GM12864 (cell line): ENCODE data around the gene NHSL2.

Source experiments
- DNase-seq: peaks from one replicate; pipeline ENCODE4 v3.0.0-alpha.2; 2011; ENCODE audit warnings: low read depth
- H3K4me3 ChIP-seq: 2 replicates; pipeline ENCODE4 v1.5.1; 2011; ENCODE audit warnings: mild to moderate bottlenecking, low read depth, low read length, control low read depth
- CTCF ChIP-seq: IDR thresholded peaks from 2 replicates; pipeline ENCODE4 v1.5.1; 2011; ENCODE audit warnings: low read depth, mild to moderate bottlenecking, moderate library complexity, low read length, control low read depth, inconsistent platforms; ENCODE audit errors: missing control alignments

Gene NHSL2

DNA sequence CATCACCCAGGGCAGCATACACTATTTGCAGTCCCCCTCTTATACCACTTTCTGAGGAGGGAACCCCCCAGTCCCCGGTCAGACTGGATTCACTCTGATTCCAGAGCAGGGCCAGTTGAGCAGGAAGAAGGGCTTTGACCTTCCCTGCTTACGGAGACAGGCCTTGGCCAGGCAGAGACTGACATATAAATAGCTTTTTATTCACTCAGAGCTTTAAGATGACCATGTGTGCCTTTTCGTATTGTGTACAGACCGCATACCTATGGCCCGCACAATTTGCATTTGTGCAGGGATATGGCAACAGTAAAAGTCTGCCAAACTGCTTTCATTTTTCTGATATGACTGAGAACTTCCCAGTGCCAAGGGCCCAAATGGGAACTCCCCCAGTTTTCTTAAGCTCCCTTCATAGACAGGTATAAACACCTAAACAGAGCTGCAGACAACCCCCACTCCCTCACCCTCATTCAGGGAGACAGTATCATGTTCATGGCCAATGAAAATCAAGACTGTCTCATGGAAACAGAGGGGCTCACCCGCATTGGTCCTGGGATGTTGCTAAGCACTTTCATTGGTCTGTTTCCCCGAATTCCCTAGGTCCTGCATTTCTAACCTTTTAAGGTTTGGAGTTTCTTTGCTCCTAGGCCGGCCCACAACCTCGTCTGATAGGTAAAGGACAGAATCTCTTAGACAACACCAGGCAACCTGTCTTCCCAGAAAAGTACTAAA, 135.1 kb downstream of the NHSL2 start:
- TF ChIP-seq CTCF = no peak
- DNase-seq = no peak
- no peak overlapping the region for H3K4me3 ChIP-seq

- H3K4me3 ChIP-seq = no peak overlapping the region
- no peak for DNase-seq
- TF ChIP-seq CTCF = no peak
These were observed 135.8 kb downstream of the NHSL2 start for GRCh38 chrX:72046447-72046846.

GRCh38 chrX:72048510-72049455, 138.1 kb downstream of the NHSL2 start:
- no peak overlapping the region for H3K4me3 ChIP-seq
- TF ChIP-seq CTCF = peak; percentile 18
- DNase-seq = no peak

DNA sequence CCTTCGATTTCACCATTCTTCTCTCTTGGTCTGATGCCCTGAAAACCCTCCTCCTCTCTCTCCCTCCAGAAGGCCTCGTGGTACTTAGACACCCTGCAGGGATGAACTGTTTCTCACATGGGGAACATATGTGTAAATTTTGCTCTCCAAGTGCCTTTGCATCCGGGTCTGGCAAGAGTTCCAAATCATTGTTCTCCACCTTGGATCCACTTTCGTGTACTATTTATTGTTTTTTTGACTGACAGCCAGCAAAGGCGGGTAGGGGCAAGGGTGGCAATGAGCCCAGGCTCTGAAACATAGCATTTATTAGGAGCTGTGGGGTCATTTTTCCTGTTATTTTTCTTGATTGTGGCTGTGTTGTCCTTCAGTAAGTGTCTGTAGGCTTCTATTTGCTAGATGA, 139.4 kb downstream of the NHSL2 start:
- TF ChIP-seq CTCF = no peak
- no peak for DNase-seq

GRCh38 chrX:72051589-72051988, 140.9 kb downstream of the NHSL2 start:
- no peak for DNase-seq
- H3K4me3 ChIP-seq = no peak overlapping the region
- no peak for TF ChIP-seq CTCF

More for the DNA sequence above, 139.4 kb downstream of the NHSL2 start:
- H3K4me3 ChIP-seq = no peak overlapping the region

GRCh38 chrX:72052415-72053090, 141.9 kb downstream of the NHSL2 start:
- no peak for DNase-seq
- H3K4me3 ChIP-seq = no peak overlapping the region
- no peak for TF ChIP-seq CTCF
